NCI-H2081 (cell line): ENCODE measurements around the gene SCLY.
"Not testable (repeated sequence)": the region's sequence is repeated elsewhere in the genome, so short reads cannot be mapped to it uniquely, and the experiment has no call there.

Experiments
- DNase-seq, 2 experiments: peaks; one replicate each; lab custom pipeline; 2025; lab: John Stamatoyannopoulos, UW

The SCLY gene

GRCh38 chr2:238113611-238114010 lies 52.8 kb downstream of the SCLY start:
- DNase-seq, result no peak

- no peak for DNase-seq
These were observed 53.6 kb downstream of the SCLY start for GRCh38 chr2:238114331-238114841.

GRCh38 chr2:238114851-238115660 lies 54.3 kb downstream of the SCLY start:
- no peak for DNase-seq

- not testable (repeated sequence) for DNase-seq
These were observed 54.9 kb downstream of the SCLY start for GRCh38 chr2:238115709-238116108.

GRCh38 chr2:238116298-238117198 lies 55.7 kb downstream of the SCLY start:
- no peak for DNase-seq

GRCh38 chr2:238117199-238118154 lies 56.7 kb downstream of the SCLY start:
- no peak for DNase-seq

- DNase-seq, result no peak
These were observed 59.1 kb downstream of the SCLY start for GRCh38 chr2:238119756-238120462.

- no peak for DNase-seq
These were observed 59.9 kb downstream of the SCLY start for GRCh38 chr2:238120463-238121298.

- DNase-seq, result no peak
These were observed 60.9 kb downstream of the SCLY start for GRCh38 chr2:238121511-238122286.

GRCh38 chr2:238122287-238123217 lies 61.8 kb downstream of the SCLY start:
- no peak for DNase-seq

- no peak for DNase-seq
These were observed 62.6 kb downstream of the SCLY start for GRCh38 chr2:238123218-238123971.

GRCh38 chr2:238123991-238124470 lies 63.2 kb downstream of the SCLY start:
- no peak for DNase-seq

GRCh38 chr2:238124488-238125126 lies 63.8 kb downstream of the SCLY start:
- DNase-seq, result no peak

GRCh38 chr2:238125127-238125885 lies 64.5 kb downstream of the SCLY start:
- DNase-seq, result no peak

- no peak for DNase-seq
These were observed 65.5 kb downstream of the SCLY start for GRCh38 chr2:238126338-238126737.

- no peak for DNase-seq
These were observed 66.0 kb downstream of the SCLY start for GRCh38 chr2:238126775-238127164.
